HG03025 (cell line): ENCODE results near the gene P2RY11.

Experiments
- ATAC-seq: cut with Tn5 transposase; IDR thresholded peaks from one replicate; pipeline ENCODE4 v1.9.1; 2021; ENCODE audit warnings: mild to moderate bottlenecking, moderate library complexity; ENCODE audit not compliant: unreplicated experiment, low FRiP score

Gene P2RY11, protein sequence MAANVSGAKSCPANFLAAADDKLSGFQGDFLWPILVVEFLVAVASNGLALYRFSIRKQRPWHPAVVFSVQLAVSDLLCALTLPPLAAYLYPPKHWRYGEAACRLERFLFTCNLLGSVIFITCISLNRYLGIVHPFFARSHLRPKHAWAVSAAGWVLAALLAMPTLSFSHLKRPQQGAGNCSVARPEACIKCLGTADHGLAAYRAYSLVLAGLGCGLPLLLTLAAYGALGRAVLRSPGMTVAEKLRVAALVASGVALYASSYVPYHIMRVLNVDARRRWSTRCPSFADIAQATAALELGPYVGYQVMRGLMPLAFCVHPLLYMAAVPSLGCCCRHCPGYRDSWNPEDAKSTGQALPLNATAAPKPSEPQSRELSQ

GRCh38 chr19:10111405-10111811 is at the start of gene P2RY11:
P2RY11 (plus strand) TSS chr19:10111693; CDS start chr19:10111722, 29 bp downstream.
- no peak for ATAC-seq

GRCh38 chr19:10061717-10062310 is 49.7 kb upstream of the P2RY11 start:
- no peak for ATAC-seq

- ATAC-seq: no peak
These were observed 43.3 kb upstream of the P2RY11 start for GRCh38 chr19:10068205-10068604.

DNA sequence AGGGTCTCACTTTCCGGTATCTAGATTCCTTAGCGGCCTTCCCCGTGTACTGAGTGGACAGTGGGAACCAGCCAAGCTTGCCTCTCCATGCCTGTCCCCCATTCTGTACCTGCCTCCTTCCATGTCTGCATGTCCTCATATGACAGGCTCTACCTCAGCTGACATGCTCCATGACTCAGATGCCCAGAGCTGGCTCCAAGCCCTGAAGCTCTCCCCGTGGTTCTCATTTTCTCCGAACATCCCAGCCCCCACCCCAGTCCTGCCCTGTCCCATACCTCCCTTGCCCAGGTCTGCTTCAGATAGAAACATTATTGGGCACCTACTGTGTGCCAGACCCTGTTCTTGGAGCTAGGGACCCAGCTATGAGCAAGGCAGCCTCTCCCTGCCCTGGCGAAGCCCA is 42.4 kb upstream of the P2RY11 start:
- ATAC-seq: no peak

- ATAC-seq: no peak
These were observed 40.6 kb upstream of the P2RY11 start for GRCh38 chr19:10070730-10071446.

- ATAC-seq: no peak
These were observed 37.3 kb upstream of the P2RY11 start for GRCh38 chr19:10074153-10074552.

GRCh38 chr19:10076535-10076934 is 35.0 kb upstream of the P2RY11 start:
- ATAC-seq: no peak

DNA sequence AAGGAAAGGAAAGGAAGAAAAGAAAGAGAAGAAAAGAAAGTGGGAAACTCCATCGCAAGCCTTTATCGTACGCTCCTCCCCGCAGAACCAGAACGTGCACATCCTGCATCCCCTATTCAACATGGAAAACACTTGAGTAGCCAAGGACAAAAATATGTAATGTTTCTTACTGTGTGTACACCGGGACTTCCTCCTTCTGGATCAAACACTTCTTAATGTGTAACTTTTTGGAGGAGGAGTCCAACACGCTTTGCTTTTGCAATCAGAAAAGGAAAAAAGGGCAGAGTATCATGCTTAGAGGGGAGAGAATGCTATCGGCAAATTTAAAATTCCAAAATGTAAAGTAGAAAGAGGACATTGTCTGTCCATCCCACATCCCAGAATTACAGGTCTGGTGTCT is 33.2 kb upstream of the P2RY11 start:
- ATAC-seq: no peak

GRCh38 chr19:10079031-10079453 is 32.5 kb upstream of the P2RY11 start:
- ATAC-seq: no peak

DNA sequence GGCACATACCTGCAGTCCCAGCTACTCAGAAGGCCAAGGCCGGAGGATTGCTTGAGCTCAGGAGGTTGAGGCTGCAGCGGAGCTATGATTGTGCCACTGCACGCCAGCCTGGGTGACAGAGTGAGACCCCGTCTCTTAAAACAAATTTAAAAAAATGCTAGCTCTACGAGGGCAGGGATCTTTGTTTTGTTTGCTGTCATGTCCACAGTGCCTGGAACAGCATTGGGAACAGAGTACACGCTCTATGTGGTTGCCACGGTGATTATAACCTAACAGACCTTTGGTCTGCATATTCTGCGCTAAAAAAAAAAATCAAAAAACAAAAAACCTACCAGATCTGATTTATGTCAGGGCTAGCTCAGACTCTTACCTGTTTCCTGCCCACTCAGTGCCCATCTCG is 27.6 kb upstream of the P2RY11 start:
- ATAC-seq: no peak

DNA sequence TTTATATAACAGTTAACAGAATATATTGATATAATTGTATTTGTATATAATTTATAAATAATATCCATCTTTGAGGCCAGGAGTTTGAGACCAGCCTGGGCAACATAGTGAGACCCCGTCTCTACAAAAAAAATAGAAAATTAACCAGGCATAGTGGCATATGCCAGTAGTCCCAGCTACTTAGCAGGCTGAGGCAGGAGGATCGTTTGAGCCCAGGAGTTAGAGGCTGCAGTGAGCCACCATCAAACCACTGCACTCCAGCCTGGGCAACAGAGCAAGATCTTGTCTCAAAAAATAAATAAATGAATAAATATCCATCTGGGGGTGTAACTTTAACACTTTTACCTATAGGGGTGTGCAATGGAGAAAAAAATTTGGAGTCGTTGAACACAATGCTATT is 26.7 kb upstream of the P2RY11 start:
- no peak for ATAC-seq

- ATAC-seq: peak; percentile 73
These were observed 25.6 kb upstream of the P2RY11 start, which contains the start of gene SHFL for GRCh38 chr19:10085641-10086590. SHFL (plus strand) TSS chr19:10086317; CDS start chr19:10086428, 111 bp downstream.

GRCh38 chr19:10086591-10087192 is 24.8 kb upstream of the P2RY11 start:
- ATAC-seq: peak; percentile 13

- ATAC-seq: no peak
These were observed 24.0 kb upstream of the P2RY11 start for GRCh38 chr19:10087296-10088061.

- ATAC-seq: no peak
These were observed 22.4 kb upstream of the P2RY11 start for GRCh38 chr19:10088949-10089554.

- ATAC-seq: no peak
These were observed 21.6 kb upstream of the P2RY11 start for GRCh38 chr19:10089801-10090375.

- ATAC-seq: no peak
These were observed 20.2 kb upstream of the P2RY11 start for GRCh38 chr19:10091370-10091687.

GRCh38 chr19:10091895-10092641 is 19.4 kb upstream of the P2RY11 start:
- ATAC-seq: no peak
